Suprapubic skin (tissue), 4 donors: ENCODE results near the gene INKA1. TPM values are rescaled to one million over a fixed set of nuclear protein-coding genes. Genes with fewer than 3 reads are reported as not detected.

Experiments
- DNase-seq, 2 donors: peaks; one replicate each; pipeline ENCODE4 v3.0.0-alpha.2; 2019; ENCODE audit warnings: low spot score in 2 of 2
- H3K27ac ChIP-seq: fragments of 200-600 bp; sonication (generic); one replicate; pipeline ENCODE4 v1.5.1; 2019
- H3K27me3 ChIP-seq: fragments of 200-600 bp; sonication (generic); one replicate; pipeline ENCODE4 v1.5.1; 2019
- H3K36me3 ChIP-seq: fragments of 200-600 bp; sonication (generic); one replicate; pipeline ENCODE4 v1.5.1; 2019
- H3K4me1 ChIP-seq: fragments of 200-600 bp; sonication (generic); one replicate; pipeline ENCODE4 v1.5.1; 2019
- H3K4me3 ChIP-seq: fragments of 200-600 bp; sonication (generic); one replicate; pipeline ENCODE4 v1.5.1; 2019; ENCODE audit warnings: mild to moderate bottlenecking
- H3K9me3 ChIP-seq: fragments of 200-600 bp; sonication (generic); one replicate; pipeline ENCODE4 v1.5.1; 2019
- EP300 ChIP-seq: sonication (generic); formaldehyde crosslinking; IDR thresholded peaks from one replicate; pipeline ENCODE4 v1.6.1; 2017; ENCODE audit warnings: antibody characterized with exemption
- POLR2A ChIP-seq, 2 donors: fragments of 450-650 bp; IDR thresholded peaks; one replicate each; pipeline ENCODE4 v1.6.1; 2017; ENCODE audit warnings: antibody characterized with exemption in 2 of 2, mild to moderate bottlenecking in 2 of 2, moderate library complexity in 2 of 2
- POLR2AphosphoS5 ChIP-seq, 3 donors: sonication (generic); formaldehyde crosslinking; IDR thresholded peaks; one replicate each; pipeline ENCODE4 v1.6.1; 2017; ENCODE audit warnings: antibody characterized with exemption in 3 of 3
- WGBS: methylation state at CpG from one replicate; pipeline ENCODE4 v1.1.5; 2018; 5-methylcytosine and 5-hydroxymethylcytosine counted together
- total RNA-seq, 4 donors: library from RNA; depleted of rRNA; stranded (reverse); fragments of >200 nt; gene quantifications; one replicate each; pipeline ENCODE4 v1.1.0, GENCODE V29; 2016
- TF ChIP-seq, protein P1 (sequence below), 2 donors: fragments of 200-600 bp in 1 of 2; fragments of 450-650 bp in 1 of 2; sonication (generic) in 1 of 2; IDR thresholded peaks; one replicate each; pipeline ENCODE4 v1.5.1; 2016 to 2019; ENCODE audit warnings: antibody characterized with exemption in 2 of 2, mild to moderate bottlenecking in 1 of 2, moderate library complexity in 1 of 2

INKA1 gene
- total RNA-seq, result 10 to 100 TPM; 30.9 to 48.1 (median 36.2) TPM

DNA sequence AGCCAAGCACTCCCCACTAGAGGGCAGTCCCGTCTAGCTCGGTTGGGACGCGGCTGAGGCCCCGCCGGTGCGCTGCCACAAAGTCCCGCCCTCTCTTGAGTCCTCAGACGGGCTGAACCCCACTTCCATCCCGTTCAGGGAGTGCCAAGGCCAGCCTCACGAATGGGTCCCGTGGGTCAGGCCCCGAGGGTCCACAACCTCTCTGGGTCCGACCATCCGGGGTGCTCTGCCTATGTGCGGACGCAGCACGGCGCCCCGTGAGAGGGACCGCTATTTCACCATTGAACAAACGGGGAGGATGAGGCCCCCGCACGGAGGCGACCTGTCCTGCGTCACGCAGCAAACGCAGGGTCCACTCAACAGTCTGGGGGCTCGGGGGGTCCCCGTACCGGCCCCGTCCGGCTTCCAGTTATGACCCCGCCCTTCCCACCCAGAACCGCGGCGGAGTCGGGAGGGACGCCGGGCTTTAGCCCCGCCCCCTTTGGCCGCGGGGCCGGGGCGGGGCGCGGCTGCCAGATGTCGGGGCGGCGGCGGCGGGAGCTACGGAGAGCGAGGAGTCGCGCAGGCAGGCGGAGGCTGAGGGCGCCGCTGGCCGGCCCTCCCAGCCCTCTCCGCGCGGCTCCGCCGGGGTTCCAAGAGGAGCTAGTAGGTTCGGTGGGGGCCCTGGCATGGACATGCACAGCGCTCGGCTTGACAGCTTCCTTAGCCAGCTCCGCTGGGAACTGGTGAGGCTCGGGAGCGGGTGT lies at the start of gene INKA1:
TSS of gene INKA1 (plus strand) at position 543 of the 746 bp plus-strand sequence. CDS start at position 675, 132 bp downstream.
- Histone ChIP-seq H3K27me3 (no peaks in the 10 kb centered on the region), H3K9me3 (no peaks in the 10 kb centered on the region), H3K27ac (peak within 1 kb of the TSS; percentile 94), H3K4me3 (peak within 1 kb of the TSS; percentile 92), H3K36me3 (no peaks in the 10 kb centered on the region), H3K4me1 (peaks cover 60% of the 10 kb centered on the region)
- DNase-seq, result peak; percentile 95 to 97
- 0% methylated on average over 12 of the region's 71 CpGs for WGBS
- TF ChIP-seq EP300 (no peak), POLR2AphosphoS5 (IDR thresholded peaks at IDR 0.05) (peak in 1 of 3 donors; percentile 36), POLR2A (IDR thresholded peaks at IDR 0.05) (peak in 1 of 2 donors; percentile 40)
- TF ChIP-seq, protein P1, sequence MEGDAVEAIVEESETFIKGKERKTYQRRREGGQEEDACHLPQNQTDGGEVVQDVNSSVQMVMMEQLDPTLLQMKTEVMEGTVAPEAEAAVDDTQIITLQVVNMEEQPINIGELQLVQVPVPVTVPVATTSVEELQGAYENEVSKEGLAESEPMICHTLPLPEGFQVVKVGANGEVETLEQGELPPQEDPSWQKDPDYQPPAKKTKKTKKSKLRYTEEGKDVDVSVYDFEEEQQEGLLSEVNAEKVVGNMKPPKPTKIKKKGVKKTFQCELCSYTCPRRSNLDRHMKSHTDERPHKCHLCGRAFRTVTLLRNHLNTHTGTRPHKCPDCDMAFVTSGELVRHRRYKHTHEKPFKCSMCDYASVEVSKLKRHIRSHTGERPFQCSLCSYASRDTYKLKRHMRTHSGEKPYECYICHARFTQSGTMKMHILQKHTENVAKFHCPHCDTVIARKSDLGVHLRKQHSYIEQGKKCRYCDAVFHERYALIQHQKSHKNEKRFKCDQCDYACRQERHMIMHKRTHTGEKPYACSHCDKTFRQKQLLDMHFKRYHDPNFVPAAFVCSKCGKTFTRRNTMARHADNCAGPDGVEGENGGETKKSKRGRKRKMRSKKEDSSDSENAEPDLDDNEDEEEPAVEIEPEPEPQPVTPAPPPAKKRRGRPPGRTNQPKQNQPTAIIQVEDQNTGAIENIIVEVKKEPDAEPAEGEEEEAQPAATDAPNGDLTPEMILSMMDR (IDR thresholded peaks at IDR 0.05), result peak; percentile 62 to 90

DNA sequence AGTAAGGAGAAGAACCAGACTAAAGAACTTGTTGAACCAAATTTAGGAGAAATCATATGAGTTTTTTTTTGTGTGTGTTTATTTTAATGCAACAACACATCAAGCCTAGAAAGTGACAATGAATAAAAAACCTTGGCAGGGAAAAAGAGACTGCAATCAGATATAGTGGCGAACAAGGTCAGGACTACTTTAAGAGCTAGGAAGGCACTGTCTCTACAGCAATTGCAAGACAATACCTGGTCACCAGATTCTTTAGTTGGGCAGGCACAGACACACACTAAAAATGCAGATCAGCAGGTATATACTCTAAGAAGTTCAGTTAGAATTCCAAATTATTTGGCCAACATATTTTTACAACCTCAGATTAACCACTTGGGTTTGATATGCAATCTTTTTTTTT lies 48.5 kb upstream of the INKA1 start:
- DNase-seq, result no peak
- Histone ChIP-seq H3K4me3 (no peak overlapping the region), H3K27ac (no peak overlapping the region), H3K9me3 (no peaks in the 10 kb centered on the region), H3K4me1 (peaks cover 15% of the 10 kb centered on the region), H3K36me3 (no peaks in the 10 kb centered on the region), H3K27me3 (no peaks in the 10 kb centered on the region)
- no peak for TF ChIP-seq EP300
- no peak for TF ChIP-seq POLR2AphosphoS5 (IDR thresholded peaks at IDR 0.05)
- no peak for TF ChIP-seq POLR2A (IDR thresholded peaks at IDR 0.05)
- TF ChIP-seq, protein P1 (IDR thresholded peaks at IDR 0.05), result no peak
- WGBS, result 67% methylated on average over 1 of the region's 1 CpG

DNA sequence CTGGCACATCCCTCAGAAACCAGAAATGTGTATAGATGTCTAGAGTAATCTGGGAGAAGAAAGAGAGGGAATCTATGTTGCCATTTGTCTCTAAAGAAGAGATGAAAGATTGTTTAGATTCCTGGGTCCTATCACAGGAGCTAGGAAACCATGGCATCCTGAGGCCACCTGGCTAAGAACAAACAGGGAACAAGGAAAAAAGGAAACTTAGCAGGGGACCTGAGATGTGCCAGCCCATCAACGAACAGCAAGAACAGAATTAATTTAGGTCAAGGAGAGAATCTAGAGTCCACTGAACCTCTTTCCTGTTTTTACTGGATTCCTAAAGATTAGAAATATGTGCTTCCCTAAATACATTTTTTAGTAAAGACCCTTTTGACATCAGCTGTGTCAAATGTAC lies 47.0 kb upstream of the INKA1 start:
- H3K4me1 ChIP-seq, result peaks cover 15% of the 10 kb centered on the region
- 68% methylated on average over 1 of the region's 1 CpG for WGBS
- no peaks in the 10 kb centered on the region for H3K9me3 ChIP-seq
- DNase-seq, result no peak
- H3K36me3 ChIP-seq, result peaks cover 3% of the 10 kb centered on the region
- no peak overlapping the region for H3K4me3 ChIP-seq
- no peaks in the 10 kb centered on the region for H3K27me3 ChIP-seq
- TF ChIP-seq POLR2A (IDR thresholded peaks at IDR 0.05), result no peak
- TF ChIP-seq, protein P1 (IDR thresholded peaks at IDR 0.05), result no peak
- no peak for TF ChIP-seq POLR2AphosphoS5 (IDR thresholded peaks at IDR 0.05)
- TF ChIP-seq EP300, result no peak
- H3K27ac ChIP-seq, result no peak overlapping the region

DNA sequence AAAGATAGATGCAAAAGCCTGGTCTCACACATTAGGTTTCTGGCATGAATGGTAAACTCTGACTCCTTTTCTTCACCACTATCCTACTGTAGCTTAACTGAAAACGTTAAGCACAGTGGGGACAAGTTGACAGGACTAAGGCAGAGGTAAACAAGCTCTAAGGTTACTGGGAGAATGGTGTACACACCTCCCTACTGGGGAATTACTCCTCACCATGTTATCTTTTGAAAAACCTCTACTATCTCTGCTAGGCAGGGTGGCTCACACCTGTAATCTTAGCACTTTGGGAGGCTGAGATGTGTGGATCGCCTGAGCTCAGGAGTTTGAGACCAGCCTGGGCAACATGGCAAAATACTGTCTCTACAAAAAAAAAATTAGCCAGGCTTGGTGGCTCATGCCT lies 45.9 kb upstream of the INKA1 start:
- H3K4me1 ChIP-seq, result peaks cover 15% of the 10 kb centered on the region
- peaks cover 3% of the 10 kb centered on the region for H3K36me3 ChIP-seq
- WGBS, result 83% methylated on average over 2 of the region's 2 CpGs
- H3K4me3 ChIP-seq, result no peak overlapping the region
- H3K27me3 ChIP-seq, result no peaks in the 10 kb centered on the region
- no peak for DNase-seq
- H3K27ac ChIP-seq, result no peak overlapping the region
- H3K9me3 ChIP-seq, result no peaks in the 10 kb centered on the region
- TF ChIP-seq, protein P1 (IDR thresholded peaks at IDR 0.05), result no peak
- TF ChIP-seq POLR2AphosphoS5 (IDR thresholded peaks at IDR 0.05), result no peak

DNA sequence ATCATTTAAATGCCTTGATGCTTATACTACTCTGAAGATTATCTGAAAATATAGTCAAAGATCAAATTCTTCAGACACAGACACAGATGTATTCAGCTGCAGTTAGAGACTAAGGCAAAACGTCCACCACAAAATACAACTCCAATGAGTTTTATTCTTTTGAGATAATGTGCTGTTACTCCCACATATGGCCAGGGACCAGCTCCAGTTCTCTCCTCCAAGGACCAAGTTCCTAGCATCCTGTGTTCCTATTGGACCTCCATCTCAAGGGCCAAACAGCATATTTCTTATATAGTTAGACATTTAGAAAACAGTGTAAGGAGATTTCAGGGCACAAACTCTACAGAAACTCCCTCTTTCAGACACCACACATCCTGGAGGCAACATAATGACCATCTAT lies 43.8 kb upstream of the INKA1 start:
- H3K27me3 ChIP-seq, result no peaks in the 10 kb centered on the region

More for the DNA sequence above, 43.8 kb upstream of the INKA1 start:
- no peaks in the 10 kb centered on the region for H3K9me3 ChIP-seq
- 33% methylated on average over 1 of the region's 1 CpG for WGBS
- no peak for DNase-seq
- TF ChIP-seq EP300, result no peak
- TF ChIP-seq, protein P1 (IDR thresholded peaks at IDR 0.05), result no peak
- no peak for TF ChIP-seq POLR2A (IDR thresholded peaks at IDR 0.05)
- no peak for TF ChIP-seq POLR2AphosphoS5 (IDR thresholded peaks at IDR 0.05)
- peaks cover 3% of the 10 kb centered on the region for H3K36me3 ChIP-seq
- peaks cover 8% of the 10 kb centered on the region for H3K4me1 ChIP-seq
- H3K27ac ChIP-seq, result no peak overlapping the region
- H3K4me3 ChIP-seq, result no peak overlapping the region
